Hepatocyte (in vitro differentiated cells): Measurements from ENCODE around the gene PRKCZ.

Experiments used
- CTCF ChIP-seq: fragments of 200-600 bp; sonication (generic); IDR thresholded peaks from 2 replicates; pipeline ENCODE4 v1.5.1; 2016; ENCODE audit warnings: antibody characterized with exemption, mild to moderate bottlenecking; ENCODE audit not compliant: poor library complexity
- EZH2 ChIP-seq: fragments of 200-600 bp; sonication (generic); IDR thresholded peaks from 2 replicates; pipeline ENCODE4 v1.6.1; 2016; ENCODE audit warnings: antibody characterized with exemption, mild to moderate bottlenecking, borderline replicate concordance

DNA sequence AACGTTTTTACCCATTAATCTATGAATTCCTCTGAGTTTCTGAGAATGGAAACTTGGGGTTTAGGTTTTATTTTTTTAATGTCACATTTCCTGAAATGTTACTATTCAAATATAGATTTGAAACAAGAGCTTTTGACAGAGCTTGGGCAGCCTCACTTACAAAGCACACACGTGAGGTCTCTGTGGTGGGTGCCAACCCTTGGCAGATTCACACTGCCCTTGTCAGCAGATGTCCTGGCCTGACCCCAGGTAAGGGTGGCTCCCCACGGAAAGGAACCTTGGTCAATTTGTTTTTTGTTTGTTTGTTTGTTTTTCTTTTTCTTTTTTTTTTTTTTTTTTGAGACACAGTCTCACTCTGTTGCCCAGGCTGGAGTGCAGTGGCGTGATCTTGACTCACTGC, 90.8 kb downstream of the PRKCZ start:
- TF ChIP-seq CTCF (no peak), EZH2 (no peak)
